T-helper 22 cell (primary cell): Measurements from ENCODE around the gene ABCC1.
"Not testable (repeated sequence)": the region's sequence is repeated elsewhere in the genome, so short reads cannot be mapped to it uniquely, and the experiment has no call there.

ENCODE experiments used
- DNase-seq: peaks from one replicate; pipeline ENCODE4 v3.0.0-alpha.2; 2020; ENCODE audit warnings: low read depth

The ABCC1 gene

DNA sequence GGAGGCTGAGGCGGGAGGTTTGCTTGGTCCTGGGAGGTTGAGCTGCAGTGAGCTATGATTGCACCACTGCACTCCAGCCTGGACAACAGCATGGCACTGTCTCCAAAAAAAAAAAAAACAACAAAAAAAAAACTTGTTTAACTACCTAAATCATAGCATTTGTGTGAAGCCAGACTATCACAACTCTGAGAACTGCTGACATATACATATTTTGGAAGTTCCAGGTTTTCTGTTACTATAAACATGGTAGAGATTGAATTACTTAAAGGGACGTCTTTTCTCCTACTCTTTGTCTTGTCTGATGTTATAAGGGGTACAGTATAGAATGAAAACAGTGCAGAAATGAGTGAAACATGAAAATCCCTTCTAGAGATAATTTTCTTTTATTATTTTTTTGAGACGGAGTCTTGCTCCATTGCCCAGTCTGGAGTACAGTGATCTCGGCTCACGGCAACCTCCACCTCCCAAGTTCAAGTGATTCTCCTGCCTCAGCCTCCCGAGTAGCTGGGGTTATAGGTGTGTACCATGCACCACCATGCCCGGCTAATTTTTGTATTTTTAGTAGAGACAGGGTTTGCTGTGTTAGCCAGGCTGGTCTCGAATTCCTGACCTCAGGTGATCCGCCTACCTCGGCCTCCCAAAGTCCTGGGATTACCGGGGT, 18.4 kb downstream of the ABCC1 start:
- no peak for DNase-seq

DNA sequence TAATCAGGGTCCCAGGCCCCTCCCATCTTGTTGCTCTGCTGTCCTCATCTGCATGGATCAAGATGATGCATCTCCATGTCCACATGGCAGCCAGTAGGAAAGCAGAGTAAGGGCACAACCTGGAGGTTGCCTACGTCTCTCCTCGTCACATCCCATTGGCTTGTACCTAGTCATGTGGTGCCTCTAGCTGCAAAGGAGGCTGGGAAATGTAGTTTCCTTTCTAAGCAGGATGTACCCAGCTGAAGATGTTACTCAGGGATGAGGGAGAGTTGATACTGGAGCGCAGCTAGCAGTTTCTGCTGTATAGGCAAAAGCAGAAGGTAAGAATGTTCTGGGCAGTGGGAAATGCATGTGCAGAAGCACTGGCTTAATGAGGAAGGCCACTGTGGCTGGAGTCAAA, 20.8 kb downstream of the ABCC1 start:
- DNase-seq = no peak

DNA sequence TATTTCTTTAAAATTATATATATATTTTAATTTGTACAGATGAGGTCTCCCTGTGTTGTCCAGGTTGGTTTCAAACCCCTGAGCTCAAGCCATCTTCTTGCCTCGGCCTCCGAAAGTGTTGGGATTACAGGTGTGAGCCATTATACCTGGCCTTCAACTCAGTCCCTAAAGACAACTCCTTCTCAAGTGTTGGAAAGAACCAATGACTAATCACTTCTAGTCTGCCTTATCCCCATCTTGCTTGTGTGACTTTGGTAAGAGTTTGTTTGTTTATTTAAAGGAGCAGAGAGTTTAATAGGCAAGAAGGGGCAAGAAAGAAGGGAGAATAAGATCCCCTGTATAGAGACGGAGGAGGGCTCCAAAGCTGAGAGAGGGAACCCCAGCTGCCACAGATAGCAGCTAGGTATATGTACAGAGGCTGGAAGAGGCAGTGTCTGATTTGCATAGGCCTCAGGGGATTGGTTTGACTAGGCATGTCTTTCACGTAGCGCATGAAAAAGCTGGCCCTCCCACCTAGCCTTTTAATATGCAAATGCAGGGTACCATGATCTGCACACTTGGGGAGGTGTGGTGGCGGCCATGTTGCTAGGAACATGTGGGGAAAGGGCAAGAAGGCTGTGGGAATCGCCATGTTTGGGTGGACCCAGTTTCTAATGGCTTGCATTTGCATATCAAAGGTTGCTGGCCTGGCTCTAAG, 21.5 kb downstream of the ABCC1 start:
- DNase-seq = no peak

DNA sequence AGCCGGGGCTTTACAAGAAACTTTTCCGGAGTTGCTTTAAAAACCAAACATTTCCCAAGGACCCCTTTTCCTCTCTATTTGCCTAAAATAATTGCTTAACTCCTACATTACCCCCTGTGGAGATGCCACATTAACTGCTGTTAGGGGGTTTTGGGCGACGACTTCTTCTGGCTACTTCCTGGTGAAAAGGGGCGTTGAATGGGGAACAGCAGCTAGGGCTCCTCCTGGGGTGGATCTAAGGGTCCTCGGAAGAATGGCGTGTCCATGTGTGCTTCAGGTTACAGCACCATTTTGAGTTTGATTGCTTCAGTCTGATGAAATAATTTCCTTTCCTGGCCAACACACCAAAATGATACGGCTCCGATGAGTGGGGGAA, 22.0 kb downstream of the ABCC1 start:
- no peak for DNase-seq

DNA sequence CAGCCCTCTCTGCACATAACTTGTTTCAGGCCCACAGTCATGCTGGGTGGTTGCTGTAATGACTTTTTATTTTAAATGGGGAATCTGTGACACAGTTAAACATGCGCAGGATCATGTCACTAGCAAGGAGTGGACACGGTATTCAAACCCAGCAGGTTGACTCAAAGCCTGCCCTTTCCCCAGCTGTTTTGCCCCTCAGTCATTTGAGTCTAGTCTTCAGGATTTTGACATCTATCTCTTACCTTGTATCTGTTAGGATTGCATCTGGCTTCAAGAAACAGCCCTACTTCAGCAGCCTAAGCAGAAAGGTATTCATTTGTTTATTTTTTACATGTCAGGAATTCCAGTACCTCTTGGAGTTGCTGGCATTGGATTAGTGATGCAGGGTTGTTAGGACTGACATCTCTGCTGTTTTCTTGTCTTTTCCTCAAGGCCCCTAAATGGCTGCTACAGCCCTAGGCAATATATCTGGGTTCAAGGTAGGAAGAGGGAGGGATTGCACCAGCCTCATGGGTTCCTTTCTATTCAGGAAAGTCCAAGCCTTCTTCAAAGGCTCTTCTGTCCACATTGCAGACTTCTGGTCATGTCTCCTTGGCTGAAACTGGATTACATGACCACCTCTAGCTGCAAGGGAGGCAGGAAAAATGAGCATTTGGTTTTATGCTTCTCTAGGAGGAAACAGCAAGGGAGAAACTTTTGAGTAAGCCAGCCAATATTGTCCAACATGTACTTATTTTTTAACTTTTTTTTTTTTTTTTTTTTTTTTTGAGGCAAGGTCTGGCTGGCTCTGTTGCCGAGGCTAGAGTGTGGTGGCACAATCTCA, 22.8 kb downstream of the ABCC1 start:
- DNase-seq = no peak

DNA sequence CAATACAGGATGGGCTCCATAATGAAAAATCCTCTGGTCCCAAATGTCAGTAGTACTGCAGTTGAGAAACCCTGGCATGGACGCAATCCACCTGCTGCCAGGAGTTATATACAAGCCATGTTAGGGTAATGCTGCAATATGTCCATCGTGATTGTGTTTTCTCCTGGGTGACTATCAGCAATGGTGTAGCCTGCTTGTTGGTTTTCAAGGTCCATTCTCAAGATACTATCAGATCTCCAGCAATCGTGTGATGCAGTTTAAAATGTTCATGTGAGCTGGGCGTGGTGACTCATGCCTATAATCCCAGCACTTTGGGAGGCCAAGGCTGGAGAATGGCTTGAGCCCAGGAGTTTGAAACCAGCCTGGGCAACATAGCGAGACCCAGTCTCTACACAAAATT, 24.0 kb downstream of the ABCC1 start:
- DNase-seq = no peak

DNA sequence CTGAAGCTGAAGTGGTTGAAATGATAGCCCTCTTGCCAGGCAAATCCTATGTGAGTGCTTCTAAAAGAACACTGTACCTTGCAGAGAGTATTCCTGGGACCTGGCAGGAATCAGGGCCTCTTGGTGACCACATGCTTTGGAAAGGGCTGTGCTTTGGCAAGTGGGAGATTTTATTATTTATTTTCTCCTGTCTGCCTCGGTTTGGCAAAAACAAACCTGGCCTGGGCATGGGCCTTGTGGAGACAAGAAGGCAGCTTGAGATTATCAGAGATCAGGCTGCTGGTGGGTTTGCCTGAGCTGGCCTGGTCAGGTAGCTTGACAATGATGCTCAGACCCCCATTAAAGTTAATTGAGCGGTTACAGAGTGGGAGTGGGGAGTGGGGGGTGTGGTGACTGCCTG, 24.6 kb downstream of the ABCC1 start:
- DNase-seq = no peak

DNA sequence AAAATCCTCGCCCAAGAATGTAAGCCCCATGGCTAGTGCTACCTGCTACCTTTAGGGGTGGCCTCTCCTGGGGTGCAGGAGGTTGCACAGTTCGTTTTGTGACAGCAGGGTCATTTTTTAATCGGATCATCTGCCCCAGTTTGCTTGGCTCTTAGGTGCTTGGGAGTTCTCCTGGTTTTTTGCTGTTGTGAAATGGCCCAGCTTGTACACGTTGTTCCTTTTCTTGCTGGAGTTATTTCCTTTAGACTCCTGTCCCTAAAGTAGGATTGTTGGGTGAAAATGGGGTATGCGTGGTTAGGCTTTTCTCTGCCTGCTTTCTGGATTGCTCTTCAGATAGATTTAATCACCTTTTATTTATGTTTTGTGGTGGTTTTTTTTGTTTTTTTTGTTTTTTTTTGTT, 25.8 kb downstream of the ABCC1 start:
- no peak for DNase-seq

DNA sequence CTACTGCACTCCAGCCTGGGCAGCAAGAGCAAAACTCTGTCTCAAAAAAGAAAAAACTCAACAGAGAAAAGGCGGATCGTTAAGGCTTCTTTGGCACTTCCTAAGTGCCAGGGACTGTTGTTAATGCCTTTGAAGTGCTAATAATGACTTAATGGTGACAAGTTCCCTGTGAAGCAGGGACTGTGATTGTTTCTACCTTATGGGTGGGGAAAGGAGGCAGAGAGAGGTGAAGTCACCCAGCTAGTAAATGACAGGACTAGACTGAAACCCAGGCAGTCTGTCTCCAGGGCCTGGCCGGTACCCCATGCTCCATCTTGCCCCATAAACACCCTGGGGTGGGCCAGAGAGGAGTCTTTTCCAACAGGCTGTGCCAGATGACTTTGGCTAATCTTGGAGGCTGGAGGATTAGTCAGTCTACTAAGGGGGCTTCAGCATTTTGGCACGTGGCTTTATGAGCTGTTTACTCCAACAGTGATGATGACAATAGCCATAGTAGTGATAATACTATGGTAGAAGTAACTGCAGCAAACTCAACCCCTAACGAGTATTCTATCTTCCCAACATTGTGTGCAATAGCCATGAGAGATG, 26.9 kb downstream of the ABCC1 start:
- no peak for DNase-seq

DNA sequence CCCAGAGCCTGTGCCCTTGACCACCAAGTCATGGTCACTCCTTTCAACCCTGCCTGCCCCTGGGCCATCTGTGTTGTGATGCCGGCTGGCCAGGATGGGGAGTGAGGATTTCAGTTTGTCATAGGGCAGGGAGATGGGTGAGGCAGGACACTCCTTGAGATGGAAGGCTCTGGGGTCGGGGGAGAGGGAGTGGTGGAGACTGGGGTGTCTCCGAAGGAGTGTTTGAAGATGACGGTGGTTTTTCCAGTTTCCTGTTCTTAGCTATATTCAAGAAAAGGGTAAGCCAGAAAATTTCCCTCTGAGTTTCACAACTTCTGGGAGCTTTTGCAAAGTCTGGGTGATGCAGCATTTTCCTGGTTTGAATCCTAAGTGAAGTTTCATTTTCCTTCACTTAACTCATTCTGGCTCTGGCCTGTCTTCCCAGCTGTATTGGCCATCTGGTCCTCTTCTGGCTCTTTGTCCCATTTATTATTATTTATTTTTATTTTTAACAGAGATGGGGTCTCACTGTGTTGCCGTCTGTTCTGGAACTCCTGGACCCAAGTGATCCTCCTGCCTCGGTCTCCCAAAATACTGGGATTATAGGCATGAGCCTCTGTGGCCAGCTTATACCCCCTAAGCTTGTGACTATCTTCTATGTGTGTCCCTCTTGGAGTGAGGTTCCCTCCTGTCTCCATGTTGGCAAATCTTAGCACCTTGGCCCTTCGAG, 27.7 kb downstream of the ABCC1 start:
- DNase-seq = no peak

DNA sequence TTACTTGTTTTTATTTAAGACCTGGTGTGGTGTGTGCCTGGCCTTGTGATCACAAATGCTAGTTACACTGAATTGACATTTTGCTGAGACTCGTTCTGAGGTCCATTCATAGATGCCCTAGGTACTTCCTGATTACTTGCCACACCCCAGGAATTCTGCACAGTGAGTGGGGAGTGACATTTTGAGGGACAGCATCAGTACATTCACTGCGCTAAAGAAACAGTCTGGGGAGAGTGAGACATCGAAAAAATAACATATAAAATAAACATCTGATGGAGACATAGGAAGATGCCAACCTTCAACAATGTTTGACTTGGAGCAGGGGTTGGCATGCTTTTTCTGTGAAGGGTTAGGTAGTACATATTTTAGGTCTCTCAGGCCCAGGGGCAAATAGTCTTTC, 30.4 kb downstream of the ABCC1 start:
- DNase-seq = no peak

DNA sequence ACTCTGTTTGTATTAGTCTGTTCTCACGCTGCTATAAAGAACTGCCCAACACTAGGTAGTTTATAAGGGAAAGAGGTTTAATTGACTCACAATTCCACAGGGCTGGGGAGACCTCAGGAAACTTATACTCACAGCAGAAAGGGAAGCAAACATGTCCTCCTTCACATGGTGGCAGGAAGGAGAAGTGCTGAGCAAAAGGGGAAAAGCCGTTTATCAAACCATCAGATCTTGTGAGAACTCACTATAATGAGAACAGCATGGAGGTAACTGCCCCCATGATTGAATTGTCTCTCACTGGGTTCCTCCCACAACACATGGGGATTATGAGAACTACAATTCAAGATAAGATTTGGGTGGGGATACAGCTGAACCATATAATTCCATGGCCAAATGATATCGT, 30.9 kb downstream of the ABCC1 start:
- DNase-seq = no peak

DNA sequence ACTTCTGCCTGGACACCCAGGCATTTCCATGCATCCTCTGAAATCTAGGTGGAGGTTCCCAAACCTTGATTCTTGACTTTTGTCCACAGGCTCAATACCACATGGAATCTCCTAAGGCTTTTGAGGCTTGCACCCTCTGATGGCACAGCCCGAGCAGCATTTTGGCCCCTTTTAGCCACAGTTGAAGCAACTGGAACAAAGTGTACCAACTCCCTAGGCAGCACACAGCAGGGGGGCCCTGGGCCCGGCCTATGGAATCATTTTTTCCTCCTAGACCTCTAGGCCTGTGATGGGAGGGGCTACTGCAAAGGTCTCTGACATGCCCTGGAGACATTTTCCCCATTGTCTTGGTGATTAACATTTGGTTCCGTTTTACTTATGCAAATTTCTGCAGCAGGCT, 32.0 kb downstream of the ABCC1 start:
- DNase-seq = no peak

DNA sequence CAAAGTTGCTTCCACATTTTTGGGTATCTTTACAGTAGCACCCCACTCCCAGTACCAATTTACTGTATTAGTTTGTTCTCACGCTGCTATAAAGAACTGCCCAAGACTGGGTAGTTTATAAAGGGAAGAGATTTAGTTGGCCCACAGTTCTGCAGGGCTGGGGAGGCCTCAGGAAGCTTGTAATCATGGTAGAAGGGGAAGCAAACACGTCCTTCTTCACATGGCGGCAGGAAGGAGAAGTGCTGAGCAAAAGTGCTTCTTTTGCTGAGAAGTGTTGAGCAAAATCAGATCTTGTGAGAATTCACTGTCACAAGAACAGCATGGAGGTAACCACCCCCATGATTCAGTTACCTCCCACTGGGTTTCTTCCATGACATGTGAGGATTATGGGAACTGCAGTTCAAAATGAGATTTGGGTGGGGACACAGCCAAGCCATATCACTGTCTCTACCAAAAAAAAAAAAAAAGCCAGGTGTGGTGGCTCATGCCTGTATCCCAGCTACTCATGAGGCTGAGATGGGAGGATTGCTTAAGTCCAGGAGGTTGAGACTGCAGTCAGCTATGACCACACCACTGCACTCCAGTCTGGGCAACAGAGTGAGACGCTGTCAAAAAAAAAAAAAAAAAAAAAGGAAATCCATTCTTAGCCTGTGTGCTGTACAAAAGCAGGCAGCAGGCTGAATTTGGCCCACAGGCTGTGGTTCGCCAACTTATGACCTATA, 32.9 kb downstream of the ABCC1 start:
- DNase-seq = not testable (repeated sequence)

DNA sequence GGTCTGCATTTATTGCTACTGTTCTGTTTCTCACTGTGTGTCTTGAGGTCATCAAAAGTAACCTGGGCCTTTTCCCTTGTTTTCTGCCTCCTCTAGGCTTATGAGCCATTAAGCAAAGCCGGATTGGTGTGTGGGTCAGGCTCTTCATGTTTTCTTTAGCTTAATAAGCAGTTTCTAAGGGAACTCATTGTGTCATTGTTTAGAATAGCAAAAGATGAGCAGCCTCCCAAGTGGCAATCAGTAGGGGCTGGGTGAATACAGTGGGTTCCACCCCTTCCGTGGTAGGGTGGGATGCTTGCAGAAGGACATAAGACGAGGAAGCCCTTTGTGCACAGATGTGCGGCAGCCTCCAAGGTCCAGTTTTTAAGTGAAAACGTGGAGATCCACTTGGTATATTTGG, 34.5 kb downstream of the ABCC1 start:
- DNase-seq = no peak

DNA sequence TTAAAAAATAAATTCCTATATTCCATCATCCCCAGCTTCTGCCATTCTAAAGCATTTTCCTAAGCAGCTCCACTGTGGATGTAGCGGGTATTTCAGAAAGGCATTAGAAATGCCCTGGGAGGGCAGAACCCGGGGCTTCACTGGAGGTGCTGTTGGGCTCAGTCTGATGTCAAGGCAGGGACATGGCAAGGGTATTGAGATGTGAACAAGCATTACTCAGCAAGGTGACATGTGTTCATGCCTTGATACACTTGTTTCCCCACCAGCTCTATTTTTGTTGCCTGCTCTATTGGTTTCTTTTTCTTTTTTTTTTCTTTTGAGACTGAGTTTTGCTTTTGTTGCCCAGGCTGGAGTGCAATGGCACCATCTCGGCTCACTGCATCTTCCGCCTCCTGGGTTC, 35.7 kb downstream of the ABCC1 start:
- no peak for DNase-seq

DNA sequence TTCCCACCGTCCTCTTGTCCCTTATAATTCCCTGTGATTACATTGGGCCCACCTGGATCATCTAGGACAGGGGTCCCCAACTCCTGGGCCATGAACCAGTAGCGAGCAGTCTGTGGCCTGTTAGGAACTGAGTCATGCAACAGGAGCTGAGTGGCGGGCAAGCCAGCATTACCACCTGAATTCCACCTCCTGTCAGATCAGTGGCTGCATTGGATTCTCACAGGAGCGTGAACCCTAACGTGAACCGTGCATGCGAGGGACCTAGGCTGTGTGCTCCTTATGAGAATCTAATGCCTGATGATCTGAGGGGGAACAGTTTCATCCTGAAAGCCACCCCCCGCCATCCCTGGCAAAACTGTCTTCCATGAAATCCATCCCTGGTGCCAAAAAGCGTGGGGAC, 36.8 kb downstream of the ABCC1 start:
- no peak for DNase-seq

DNA sequence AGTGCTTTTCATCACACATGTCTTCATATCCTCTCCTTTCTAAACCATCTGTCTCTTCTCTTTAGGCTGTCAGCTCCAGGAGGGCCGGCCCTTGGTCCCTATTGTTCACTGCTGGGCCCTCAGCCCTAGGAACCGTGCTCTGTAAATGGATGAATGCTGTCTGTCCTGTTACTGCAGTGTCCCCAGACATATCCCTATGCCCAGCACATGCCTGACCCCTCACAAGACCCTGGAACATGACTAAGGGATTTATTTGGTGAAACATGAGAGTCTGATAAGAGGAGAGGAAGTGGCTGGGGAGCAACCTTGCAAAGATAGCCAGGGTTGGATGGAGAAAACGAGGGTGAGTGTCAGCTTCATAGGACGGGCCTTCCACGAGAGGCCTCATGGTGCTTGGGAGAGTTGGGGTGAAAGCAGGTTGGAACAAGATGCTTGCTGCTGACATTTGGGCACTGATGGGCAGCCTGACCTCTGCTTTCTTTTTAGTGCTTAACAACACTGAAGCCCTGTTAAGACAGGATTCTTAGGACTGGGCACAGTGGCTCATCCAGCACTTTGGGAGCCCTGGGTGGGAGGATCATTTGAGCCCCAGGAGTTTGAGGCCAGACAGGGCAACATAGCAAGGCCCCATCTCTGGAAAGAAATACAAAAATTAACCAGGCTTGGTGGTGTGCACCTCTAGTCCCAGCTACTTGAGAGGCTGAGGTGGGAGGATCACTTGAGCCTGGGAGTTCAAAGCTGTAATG, 39.0 kb downstream of the ABCC1 start:
- DNase-seq = no peak

DNA sequence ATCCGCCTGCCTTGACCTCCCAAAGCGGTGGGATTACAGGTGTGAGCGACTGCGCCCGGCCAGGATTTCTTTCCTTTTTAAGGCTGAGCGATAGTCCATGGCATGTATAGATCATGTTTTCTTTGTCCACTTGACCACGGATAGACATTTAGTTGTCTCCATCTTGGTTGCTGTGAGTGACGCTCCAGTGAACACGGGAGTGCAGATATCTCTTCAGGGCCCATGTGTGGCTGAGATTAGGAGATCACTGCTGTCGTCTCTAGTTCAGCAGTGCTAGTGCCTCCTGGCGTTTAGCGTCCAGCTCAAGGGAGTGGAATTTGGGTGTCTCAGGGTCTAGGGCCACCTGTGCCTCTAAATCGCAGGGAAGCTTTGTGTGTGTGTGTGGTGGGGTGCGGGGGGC, 41.5 kb downstream of the ABCC1 start:
- no peak for DNase-seq

DNA sequence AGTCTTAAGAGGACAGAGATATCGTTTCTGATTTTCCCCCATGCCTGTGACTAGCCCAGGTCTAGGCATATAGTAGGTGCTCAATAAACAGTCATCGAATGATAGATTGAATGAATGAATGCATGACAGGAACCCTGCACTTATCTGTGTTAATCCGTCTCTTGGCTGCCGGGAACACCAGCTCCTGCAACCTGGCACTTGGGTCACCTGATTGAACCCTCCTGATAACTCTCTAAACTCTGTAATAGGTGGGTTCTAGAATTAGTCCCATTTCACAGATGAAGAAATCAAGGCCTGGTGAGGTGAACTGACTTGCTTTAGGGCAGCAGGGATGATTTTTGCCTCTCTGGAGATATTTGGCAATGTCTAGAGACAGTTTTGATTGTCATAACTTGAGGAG, 43.7 kb downstream of the ABCC1 start:
- DNase-seq = no peak

DNA sequence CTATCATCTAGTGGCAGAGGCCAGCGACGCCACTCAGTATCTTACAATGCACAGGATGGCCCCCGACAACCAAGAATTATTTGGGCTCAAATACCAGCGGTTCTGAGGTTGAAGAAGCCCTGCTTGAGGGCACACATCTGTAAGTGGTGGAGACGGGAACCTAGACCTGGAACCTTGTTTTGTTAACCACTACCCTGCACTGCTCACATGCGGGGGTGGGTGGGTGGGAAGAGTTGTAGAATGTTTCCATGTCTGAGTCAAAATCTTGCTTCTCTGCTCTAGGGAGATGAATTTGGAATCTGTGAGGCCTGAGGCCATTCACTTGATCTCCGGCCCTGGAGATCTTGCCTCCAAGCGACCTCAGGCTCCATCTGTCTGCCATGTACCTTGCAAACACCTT, 44.1 kb downstream of the ABCC1 start:
- no peak for DNase-seq
